Neural progenitor cell (in vitro differentiated cells): ENCODE measurements around the gene GNAS-AS1. TPM values are rescaled to one million over a fixed set of nuclear protein-coding genes. Genes with fewer than 3 reads are reported as not detected.

Source experiments
- DNase-seq: peaks from one replicate; pipeline ENCODE4 v3.0.0-alpha.2; 2016; ENCODE audit warnings: low spot score
- H2AFZ ChIP-seq: fragments of 200-600 bp; sonication (generic); replicated peaks from 2 replicates; pipeline ENCODE4 v1.6.1; 2016; ENCODE audit warnings: antibody characterized with exemption
- H3F3A ChIP-seq: fragments of 200-600 bp; sonication (generic); 2 replicates; pipeline ENCODE4 v1.6.1; 2016; ENCODE audit warnings: antibody characterized with exemption, low read depth
- H3K27ac ChIP-seq: fragments of 200-600 bp; sonication (generic); 2 replicates; pipeline ENCODE4 v1.5.1; 2016; ENCODE audit warnings: mild to moderate bottlenecking
- H3K27me3 ChIP-seq: fragments of 200-600 bp; sonication (generic); 2 replicates; pipeline ENCODE4 v1.6.1; 2016; ENCODE audit warnings: mild to moderate bottlenecking, moderate library complexity
- H3K36me3 ChIP-seq: fragments of 200-600 bp; sonication (generic); 2 replicates; pipeline ENCODE4 v1.5.1; 2016
- H3K4me1 ChIP-seq: fragments of 200-600 bp; sonication (generic); 2 replicates; pipeline ENCODE4 v1.6.1; 2016; ENCODE audit warnings: mixed run types
- H3K4me2 ChIP-seq: fragments of 200-600 bp; sonication (generic); 2 replicates; pipeline ENCODE4 v1.6.1; 2016
- H3K4me3 ChIP-seq: fragments of 200-600 bp; sonication (generic); 2 replicates; pipeline ENCODE4 v1.5.1; 2016
- H3K79me2 ChIP-seq: fragments of 200-600 bp; sonication (generic); 2 replicates; pipeline ENCODE4 v1.6.1; 2016; ENCODE audit warnings: low read depth
- H3K9ac ChIP-seq: fragments of 200-600 bp; sonication (generic); 2 replicates; pipeline ENCODE4 v1.6.1; 2016
- H3K9me3 ChIP-seq: fragments of 200-600 bp; sonication (generic); 2 replicates; pipeline ENCODE4 v1.5.1; 2016; ENCODE audit warnings: low read depth
- H4K20me1 ChIP-seq: fragments of 200-600 bp; sonication (generic); 2 replicates; pipeline ENCODE4 v1.6.1; 2016; ENCODE audit warnings: low read depth
- H3K27ac Mint-ChIP-seq: 3 replicates; pipeline ENCODE4 v1.8.0; 2021; ENCODE audit warnings: mixed read lengths
- H3K27me3 Mint-ChIP-seq: 2 replicates; pipeline ENCODE4 v1.8.0; 2022; ENCODE audit warnings: low read depth, mild to moderate bottlenecking, inconsistent platforms, moderate library complexity, mixed read lengths; ENCODE audit not compliant: insufficient read depth
- H3K36me3 Mint-ChIP-seq: 3 replicates; pipeline ENCODE4 v1.8.0; 2021; ENCODE audit warnings: mixed read lengths
- H3K4me1 Mint-ChIP-seq: 3 replicates; pipeline ENCODE4 v1.8.0; 2021; ENCODE audit warnings: mixed read lengths
- H3K4me3 Mint-ChIP-seq: 3 replicates; pipeline ENCODE4 v1.8.0; 2021; ENCODE audit warnings: mild to moderate bottlenecking, moderate library complexity, mixed read lengths
- H3K9me3 Mint-ChIP-seq: 3 replicates; pipeline ENCODE4 v1.8.0; 2020; ENCODE audit warnings: mixed read lengths
- CTCF ChIP-seq: fragments of 200-600 bp; sonication (generic); IDR thresholded peaks from 2 replicates; pipeline ENCODE4 v1.5.1; 2017; ENCODE audit warnings: antibody characterized with exemption, mild to moderate bottlenecking
- EZH2 ChIP-seq: fragments of 200-600 bp; sonication (generic); IDR thresholded peaks from 2 replicates; pipeline ENCODE4 v1.6.1; 2017; ENCODE audit warnings: antibody characterized with exemption, mild to moderate bottlenecking, moderate library complexity
- EZH2phosphoT487 ChIP-seq: fragments of 200-600 bp; sonication (generic); IDR thresholded peaks from 2 replicates; pipeline ENCODE4 v1.6.1; 2017; ENCODE audit warnings: antibody characterized with exemption
- total RNA-seq: library from RNA; depleted of rRNA; stranded (reverse); fragments of >200 nt; gene quantifications from 2 replicates; pipeline ENCODE4 v1.2.3, GENCODE V29; 2015; ENCODE audit warnings: low replicate concordance

GNAS-AS1 gene
- total RNA-seq, 1 donor from 2014 or later, result 5.8 TPM

- Histone ChIP-seq H3K9ac (no peak overlapping the region), H3K9me3 (no peaks in the 10 kb centered on the region), H3K4me2 (no peak overlapping the region), H3K4me3 (no peak overlapping the region), H3K27me3 (peaks cover 39% of the 10 kb centered on the region), H2AFZ (no peak overlapping the region), H3F3A (peaks cover 12% of the 10 kb centered on the region), H3K36me3 (no peaks in the 10 kb centered on the region), H4K20me1 (peaks cover 37% of the 10 kb centered on the region), H3K27ac (no peak overlapping the region), H3K79me2 (peaks cover 88% of the 10 kb centered on the region), H3K4me1 (peaks cover 5% of the 10 kb centered on the region)
- Mint-ChIP-seq H3K9me3 (peaks cover 3% of the 10 kb centered on the region), H3K27me3 (peaks cover 38% of the 10 kb centered on the region), H3K27ac (no peak overlapping the region), H3K4me3 (no peak overlapping the region), H3K4me1 (no peaks in the 10 kb centered on the region), H3K36me3 (peaks cover 11% of the 10 kb centered on the region)
- TF ChIP-seq EZH2phosphoT487 (no peak), CTCF (no peak), EZH2 (no peak)
- no peak for DNase-seq
Measured at GRCh38 chr20:58837717-58838116, 13.0 kb downstream of the GNAS-AS1 start.

GRCh38 chr20:58836616-58837204 lies 14.0 kb downstream of the GNAS-AS1 start:
- H3K79me2 ChIP-seq, result peaks cover 88% of the 10 kb centered on the region
- no peak overlapping the region for H3K27ac Mint-ChIP-seq
- H3K9me3 ChIP-seq, result no peaks in the 10 kb centered on the region
- no peak for DNase-seq
- H3K9me3 Mint-ChIP-seq, result no peaks in the 10 kb centered on the region
- TF ChIP-seq CTCF (no peak), EZH2phosphoT487 (no peak), EZH2 (no peak)
- H3F3A ChIP-seq, result peaks cover 9% of the 10 kb centered on the region
- no peaks in the 10 kb centered on the region for H3K4me1 ChIP-seq
- peaks cover 30% of the 10 kb centered on the region for H4K20me1 ChIP-seq
- no peak overlapping the region for H3K4me2 ChIP-seq
- H3K27me3 Mint-ChIP-seq, result peaks cover 30% of the 10 kb centered on the region
- no peak overlapping the region for H3K27ac ChIP-seq
- H3K36me3 Mint-ChIP-seq, result peaks cover 7% of the 10 kb centered on the region
- no peak overlapping the region for H2AFZ ChIP-seq
- H3K9ac ChIP-seq, result no peak overlapping the region
- no peak overlapping the region for H3K4me3 Mint-ChIP-seq
- H3K4me3 ChIP-seq, result no peak overlapping the region
- H3K36me3 ChIP-seq, result no peaks in the 10 kb centered on the region
- H3K4me1 Mint-ChIP-seq, result no peaks in the 10 kb centered on the region
- peaks cover 29% of the 10 kb centered on the region for H3K27me3 ChIP-seq

GRCh38 chr20:58835231-58835630 lies 15.5 kb downstream of the GNAS-AS1 start:
- Mint-ChIP-seq H3K27me3 (peaks cover 21% of the 10 kb centered on the region), H3K4me3 (no peak overlapping the region), H3K4me1 (no peaks in the 10 kb centered on the region), H3K36me3 (peaks cover 10% of the 10 kb centered on the region), H3K27ac (no peak overlapping the region), H3K9me3 (peaks cover 4% of the 10 kb centered on the region)
- Histone ChIP-seq H3K27ac (no peak overlapping the region), H3F3A (peaks cover 6% of the 10 kb centered on the region), H2AFZ (no peak overlapping the region), H3K79me2 (peaks cover 88% of the 10 kb centered on the region), H4K20me1 (peaks cover 30% of the 10 kb centered on the region), H3K27me3 (peaks cover 14% of the 10 kb centered on the region), H3K4me1 (no peaks in the 10 kb centered on the region), H3K4me2 (no peak overlapping the region), H3K36me3 (no peaks in the 10 kb centered on the region), H3K9me3 (no peaks in the 10 kb centered on the region), H3K4me3 (no peak overlapping the region), H3K9ac (no peak overlapping the region)
- TF ChIP-seq EZH2 (no peak), CTCF (no peak), EZH2phosphoT487 (no peak)
- DNase-seq, result no peak
